Activated CD8-positive, alpha-beta memory T cell treated with anti-CD3 and anti-CD28 coated beads, Interleukin-2, amount 50 U/mL, for 4 hours (primary cell): ENCODE measurements around the gene CLASRP.
"Not testable (repeated sequence)": the region's sequence is repeated elsewhere in the genome, so short reads cannot be mapped to it uniquely, and the experiment has no call there.

Experiments used
- DNase-seq: peaks from one replicate; pipeline ENCODE4 v3.0.0-alpha.2; 2020

The CLASRP gene

GRCh38 chr19:45104658-45105349, 66.0 kb downstream of the CLASRP start:
- no peak for DNase-seq

GRCh38 chr19:45106363-45106762, 67.5 kb downstream of the CLASRP start:
- DNase-seq: not testable (repeated sequence)

GRCh38 chr19:45107621-45108150, 68.8 kb downstream of the CLASRP start:
- no peak for DNase-seq

- no peak for DNase-seq
Measured at GRCh38 chr19:45110851-45111266, 72.0 kb downstream of the CLASRP start.

GRCh38 chr19:45112111-45112827, 73.4 kb downstream of the CLASRP start:
- DNase-seq: no peak

GRCh38 chr19:45113628-45114027, 74.8 kb downstream of the CLASRP start:
- DNase-seq: no peak

- DNase-seq: no peak
Measured at GRCh38 chr19:45114116-45114515, 75.3 kb downstream of the CLASRP start.

- no peak for DNase-seq
Measured at GRCh38 chr19:45115809-45116615, 77.2 kb downstream of the CLASRP start.

GRCh38 chr19:45117167-45117594, 78.3 kb downstream of the CLASRP start:
- peak; percentile 62 for DNase-seq

GRCh38 chr19:45117671-45118070, 78.8 kb downstream of the CLASRP start:
- DNase-seq: no peak

GRCh38 chr19:45118106-45118505, 79.3 kb downstream of the CLASRP start:
- DNase-seq: no peak

GRCh38 chr19:45118591-45119355, 79.9 kb downstream of the CLASRP start:
- DNase-seq: not testable (repeated sequence)

GRCh38 chr19:45119582-45119981, 80.7 kb downstream of the CLASRP start:
- DNase-seq: no peak
